HG03439 (cell line): ENCODE measurements around the gene NKD2.
"Not testable (repeated sequence)": the region's sequence is repeated elsewhere in the genome, so short reads cannot be mapped to it uniquely, and the experiment has no call there.

ENCODE experiments used
- ATAC-seq: cut with Tn5 transposase; IDR thresholded peaks from one replicate; pipeline ENCODE4 v1.9.1; 2021; ENCODE audit warnings: mild to moderate bottlenecking, moderate library complexity; ENCODE audit not compliant: unreplicated experiment

The NKD2 gene

DNA sequence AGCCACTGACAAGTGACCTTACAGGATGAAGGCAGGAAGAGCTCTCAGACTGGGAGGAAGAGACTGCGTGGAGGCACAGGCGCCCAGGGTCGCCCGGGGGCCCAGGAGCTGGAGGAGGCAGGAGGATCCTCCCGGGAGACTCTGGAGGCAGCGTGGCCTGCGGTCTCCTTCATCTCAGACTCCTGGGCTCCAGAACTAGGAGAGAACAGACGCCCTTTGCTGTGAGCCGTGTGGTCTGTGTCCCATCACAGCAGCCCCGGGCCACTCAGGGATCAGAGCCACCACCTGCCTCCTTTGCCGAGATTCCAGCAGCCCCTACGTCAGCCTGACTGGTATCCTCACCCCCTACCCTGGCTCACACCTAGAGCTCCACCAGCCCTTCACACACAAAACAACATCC lies 58.1 kb downstream of the NKD2 start:
- ATAC-seq, result no peak

DNA sequence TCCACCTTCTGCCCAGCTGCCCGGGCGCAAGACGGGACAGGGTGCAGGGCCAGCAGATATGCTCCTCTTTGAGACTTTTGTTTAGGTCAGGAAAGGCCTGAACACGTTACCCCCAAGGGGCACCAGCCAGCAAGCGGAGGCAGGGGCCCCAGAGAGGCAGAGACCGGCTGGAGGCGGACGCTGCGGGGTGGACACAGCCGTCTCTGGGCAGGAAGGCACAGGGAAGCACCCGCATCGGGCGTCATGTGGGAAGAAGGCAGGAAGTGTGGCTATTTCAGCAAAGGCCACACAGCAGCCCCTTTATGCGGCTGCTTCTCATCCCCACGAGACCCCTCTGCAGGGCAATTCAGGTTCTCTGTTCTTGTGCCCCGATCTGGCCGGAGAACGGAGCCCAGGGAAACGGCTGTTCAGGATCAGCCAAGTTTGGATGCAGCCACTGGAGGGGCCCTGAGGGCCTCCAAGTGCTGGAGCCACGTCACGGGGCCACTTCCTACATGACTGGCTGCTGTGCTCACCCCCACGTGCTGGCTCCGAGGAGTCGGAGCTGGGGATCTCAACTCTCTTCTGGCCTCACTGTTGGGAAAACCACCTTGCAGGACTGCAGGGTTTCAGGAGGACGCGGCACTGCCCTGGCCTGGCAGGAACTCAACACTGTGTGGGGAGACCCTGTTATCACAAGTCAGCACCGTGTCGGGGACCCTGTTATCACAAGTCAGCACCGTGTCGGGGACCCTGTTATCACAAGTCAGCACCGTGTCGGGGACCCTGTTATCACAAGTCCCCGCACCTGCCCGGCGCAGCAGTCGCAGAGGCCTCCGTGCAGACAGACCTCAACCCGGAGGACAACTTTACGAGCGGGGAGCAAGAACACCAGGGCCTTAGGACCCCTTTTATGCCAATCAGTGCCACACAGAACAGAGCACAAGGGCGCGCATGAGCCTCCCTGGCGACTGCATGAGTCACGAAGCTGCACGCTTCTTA lies 58.8 kb downstream of the NKD2 start:
- no peak for ATAC-seq

DNA sequence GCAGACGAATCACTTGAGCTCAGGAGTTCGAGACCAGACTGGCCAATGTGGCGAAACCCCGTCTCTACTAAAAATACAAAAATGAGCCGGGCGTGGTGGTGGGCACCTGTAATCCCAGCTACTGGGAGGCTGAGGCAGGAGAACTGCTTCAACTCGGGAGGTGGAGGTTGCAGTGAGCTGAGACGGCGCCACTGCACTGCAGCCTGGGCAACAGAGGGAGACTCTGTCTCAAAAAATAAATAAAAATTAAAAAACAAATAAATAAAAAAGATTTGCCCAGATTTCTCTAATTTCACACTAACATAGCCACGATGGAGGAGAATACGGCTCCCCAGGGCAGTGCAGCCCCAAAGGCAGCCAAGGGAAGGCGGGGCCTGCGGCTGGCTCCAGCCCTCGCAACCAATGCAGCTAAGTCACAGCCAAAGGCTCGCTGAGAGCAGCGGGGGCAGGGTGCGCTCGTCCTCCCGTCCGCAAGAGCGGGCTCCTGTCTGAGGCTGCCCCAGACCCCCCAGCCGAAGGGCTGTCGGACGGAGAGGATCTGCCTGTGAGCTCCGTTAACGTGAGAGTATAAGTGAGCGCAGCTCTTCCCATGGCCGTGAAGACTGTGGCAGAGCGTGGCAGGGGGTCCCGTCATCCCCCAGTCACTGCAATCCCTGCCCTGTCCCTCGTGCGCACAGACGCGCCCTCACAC lies 59.7 kb downstream of the NKD2 start:
- ATAC-seq, result no peak

DNA sequence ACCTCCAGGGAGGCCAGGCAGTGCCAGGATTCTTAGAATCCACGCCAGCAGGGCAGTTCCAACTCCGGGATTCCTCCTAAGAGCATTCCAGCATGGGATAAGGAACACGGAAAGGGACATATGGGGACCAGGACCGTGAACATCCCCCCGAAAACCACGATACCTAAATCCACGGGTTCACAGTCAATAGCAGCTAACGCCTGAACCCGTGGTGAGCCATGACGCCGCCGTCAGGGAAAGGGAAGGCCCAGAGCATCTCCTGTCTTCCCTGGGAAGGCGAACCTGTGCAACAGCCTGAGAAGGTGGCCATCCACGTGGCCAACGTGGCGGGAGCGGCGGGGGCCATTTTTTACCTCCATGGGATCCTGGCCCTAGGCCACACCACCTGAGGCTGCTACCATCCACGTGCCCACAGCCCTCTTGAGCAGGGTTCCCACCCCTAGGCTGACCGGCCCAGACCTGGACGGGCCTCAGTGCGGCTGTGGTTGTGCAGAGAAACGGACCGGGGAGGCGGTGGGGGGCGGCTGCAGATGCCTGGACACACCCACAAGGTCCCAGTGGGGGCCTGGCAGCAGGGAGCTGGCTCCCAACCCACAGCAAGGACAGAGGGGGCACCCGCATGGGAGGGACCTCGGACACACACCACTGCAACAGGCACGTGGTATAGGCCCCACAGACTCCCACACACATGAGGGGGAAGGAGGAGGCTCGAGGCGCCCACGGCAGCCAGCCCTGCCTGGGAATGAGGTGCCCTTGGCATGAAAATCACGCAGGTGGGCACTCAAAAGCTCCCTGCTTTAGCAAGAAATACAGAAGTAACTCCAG lies 60.5 kb downstream of the NKD2 start:
- no peak for ATAC-seq

DNA sequence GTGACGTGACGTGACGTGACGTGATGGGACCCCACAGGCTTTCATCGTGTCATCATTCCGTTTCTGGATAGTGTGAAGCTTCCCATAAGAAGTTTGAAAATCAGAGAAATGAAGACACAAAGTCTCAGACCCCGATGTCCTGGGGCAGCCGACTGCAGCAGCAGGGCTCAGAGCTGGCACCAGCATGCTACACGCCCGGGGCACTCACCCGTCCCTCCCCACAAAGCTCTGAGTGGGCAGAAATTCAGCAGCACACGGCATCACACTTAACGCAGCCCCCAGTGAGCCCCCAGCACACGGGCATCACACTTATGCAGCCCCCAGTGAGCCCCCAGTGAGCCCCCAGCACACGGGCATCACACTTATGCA lies 61.1 kb downstream of the NKD2 start:
- no peak for ATAC-seq

DNA sequence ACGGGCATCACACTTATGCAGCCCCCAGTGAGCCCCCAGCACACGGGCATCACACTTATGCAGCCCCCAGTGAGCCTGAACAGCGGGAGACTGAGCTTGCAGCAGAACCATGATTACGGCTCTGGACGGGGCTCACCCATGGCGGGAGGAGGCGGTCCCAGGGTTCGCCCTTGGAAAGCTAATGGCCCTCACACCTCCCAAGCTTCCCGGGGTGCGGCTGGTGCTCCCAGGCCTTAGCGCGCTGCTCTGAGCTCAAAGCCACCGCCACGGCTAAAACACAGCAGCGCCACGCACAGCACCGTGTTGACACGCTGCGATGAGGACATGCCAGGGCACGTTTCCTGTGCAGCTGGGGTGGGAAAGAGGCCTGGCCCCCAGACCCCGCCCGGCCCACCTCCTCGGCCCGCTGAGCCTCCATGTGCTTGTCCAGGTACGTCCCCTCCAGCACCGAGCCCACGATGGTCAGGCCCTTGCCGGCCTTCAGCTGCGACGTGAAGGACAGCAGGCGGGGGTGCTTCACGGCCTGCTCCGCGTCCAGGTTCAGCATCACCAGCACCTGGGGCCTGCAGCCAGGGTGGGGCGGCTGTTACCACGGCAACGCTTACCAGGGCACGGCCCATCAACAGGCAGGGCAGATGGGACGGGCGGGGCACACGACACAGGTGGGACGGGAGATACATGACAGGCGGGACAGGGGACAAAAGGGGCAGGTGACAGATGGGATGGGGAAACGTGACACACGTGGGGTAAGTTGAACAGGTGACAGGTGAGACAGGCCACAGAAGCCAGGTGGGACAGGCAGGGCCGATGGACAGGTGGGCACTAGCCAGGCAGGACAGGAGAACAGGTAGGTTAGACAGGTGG lies 64.9 kb downstream of the NKD2 start:
- ATAC-seq, result no peak

DNA sequence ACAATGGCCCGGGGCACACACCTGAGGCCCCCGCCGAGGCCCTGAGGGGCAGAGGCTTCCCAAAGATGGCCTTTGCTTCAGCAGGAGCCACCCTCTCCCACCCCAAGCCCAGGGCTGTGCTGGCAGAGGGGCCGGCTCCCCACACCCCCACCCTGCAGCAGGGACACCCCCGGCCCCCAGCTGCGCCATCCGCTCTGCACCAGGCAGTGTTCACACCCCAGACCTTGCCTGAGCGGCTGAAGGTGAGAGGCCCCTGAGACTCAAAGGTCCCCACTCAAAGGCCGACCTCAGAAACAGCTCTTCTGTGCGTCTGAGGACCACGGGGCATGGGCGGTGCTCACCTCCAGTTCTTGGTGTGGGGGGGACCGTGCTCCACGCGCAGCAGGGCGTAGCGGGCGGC lies 65.6 kb downstream of the NKD2 start:
- ATAC-seq, result no peak

DNA sequence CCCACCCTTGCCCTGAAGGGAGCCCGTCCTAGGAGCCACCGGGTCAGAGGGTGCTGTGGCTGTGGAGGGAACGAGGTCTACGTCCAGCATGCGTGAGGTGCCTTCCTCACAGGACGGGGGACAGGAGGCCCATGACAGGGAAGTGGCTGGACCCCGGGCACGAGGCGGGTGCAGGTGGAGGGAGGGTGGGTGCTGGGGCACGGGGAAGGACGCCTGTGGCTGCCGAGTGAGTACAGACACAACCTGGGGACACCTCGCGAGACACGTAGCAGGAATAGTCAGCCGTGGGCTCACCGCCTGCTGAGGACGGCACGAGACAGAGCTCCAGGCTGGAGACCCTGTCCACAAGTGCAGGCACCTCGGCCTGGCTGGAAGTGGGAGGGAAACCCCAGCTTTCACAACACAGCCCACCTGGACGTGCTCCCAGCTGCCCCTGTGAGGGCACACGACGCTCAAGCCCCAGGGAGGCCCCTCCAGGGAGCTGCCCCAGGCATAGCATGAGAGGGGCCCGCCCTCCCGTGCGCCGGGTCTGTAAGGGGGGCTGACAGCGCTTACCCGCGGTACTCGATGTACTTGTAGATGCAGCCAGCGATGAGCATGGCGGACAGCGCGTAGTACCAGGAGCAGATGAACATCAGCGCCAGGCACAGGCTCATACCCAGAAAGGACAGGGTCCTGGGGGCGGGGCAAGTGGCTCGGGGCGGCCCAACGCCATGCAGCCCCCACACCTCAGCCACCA lies 66.4 kb downstream of the NKD2 start:
- no peak for ATAC-seq

DNA sequence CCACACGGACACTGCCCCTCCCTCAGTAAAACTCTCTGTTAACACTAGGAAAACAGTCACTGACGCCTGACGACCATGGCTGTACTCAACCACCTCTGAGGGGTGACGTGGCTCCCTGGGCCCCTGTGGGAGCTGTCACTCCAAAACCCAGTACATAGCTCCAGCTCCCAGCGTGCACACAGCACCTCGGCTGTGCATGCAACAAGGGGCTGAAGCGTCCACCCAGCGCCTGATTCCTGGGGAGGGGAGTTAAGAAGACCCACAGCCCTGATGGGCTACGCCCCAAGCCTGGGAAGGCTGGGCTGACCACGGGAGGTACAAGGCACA lies 66.9 kb downstream of the NKD2 start:
- no peak for ATAC-seq

DNA sequence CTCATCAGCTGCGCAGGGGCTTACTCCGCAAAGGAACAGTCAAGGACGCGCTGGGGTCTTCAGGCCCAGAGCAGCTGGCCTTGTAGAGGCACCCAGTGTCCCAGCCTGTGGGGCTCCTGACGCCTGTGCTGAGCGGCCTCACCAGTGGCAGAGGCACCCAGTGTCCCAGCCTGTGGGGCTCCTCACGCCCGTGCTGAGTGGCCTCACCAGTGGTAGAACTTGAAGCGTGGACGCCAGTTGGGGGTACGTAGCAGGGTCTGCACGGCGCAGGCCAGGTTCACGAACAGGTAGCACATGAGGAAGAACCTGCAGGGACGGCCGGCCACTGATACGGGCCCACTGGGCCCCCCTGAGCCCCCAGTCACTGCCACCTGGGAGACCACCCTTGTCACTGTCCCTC lies 67.3 kb downstream of the NKD2 start:
- no peak for ATAC-seq

DNA sequence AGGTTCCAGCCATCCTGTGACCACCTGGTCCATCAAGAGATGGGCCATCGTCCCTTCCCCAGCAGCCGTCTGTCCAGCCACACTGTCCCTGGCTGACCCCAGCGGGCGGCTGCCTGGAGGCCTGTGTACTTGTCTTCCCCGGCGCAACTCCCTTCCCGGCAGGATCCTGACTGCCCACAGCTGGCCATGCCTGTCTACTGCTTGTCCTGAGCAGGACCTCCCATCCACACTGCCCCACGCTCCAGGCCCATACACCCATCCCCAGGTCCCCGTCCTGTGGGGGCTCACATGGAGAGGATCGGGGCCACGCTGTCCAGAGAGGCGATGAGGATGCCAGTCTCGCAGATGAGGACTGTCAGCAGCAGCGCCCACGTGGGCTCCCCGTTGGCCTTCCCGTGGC lies 67.8 kb downstream of the NKD2 start:
- ATAC-seq, result no peak

DNA sequence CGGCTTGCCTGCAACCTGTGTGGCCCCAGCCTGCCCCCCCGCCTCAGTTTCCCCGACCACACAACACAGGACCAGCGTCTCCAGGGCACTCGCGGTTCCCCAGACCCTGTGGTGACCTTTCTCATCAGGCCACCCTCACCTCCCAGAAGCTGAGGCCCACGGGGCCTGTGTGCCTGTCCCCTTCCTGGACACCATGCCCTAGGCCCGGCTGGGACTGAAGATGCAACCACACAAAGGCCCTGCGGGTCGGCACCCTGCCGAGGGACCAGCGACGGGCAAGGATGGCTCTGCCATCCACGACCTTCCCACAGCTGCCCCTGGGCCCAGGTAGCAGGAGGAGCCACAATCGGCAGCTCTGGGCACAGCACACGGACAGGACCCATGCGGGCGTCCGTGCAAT lies 68.4 kb downstream of the NKD2 start:
- ATAC-seq, result no peak

DNA sequence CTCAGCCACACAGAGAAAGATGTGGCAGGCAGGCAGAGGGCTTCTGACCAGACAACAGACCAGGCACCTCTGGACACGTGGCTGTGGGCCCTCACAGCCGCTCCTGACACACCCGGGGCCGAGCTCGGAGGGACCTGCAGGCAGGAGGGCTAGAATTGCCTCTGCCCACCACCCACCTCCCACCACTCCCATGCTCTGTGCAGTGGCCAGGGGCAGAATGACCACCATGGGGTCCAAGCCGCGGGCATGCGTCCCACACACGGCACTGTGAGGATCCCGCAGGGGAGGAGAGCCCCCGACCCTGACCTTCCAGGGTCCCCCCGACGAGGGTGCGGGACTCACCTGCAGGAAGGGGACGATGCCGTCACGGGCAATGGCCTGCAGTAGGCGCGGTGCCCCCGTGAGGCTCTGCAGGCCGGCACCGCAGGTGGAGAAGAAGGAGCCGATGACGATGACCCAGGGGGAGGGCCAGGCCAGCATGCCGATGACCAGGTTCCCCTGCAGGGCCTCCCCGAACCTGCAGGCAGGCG lies 69.0 kb downstream of the NKD2 start:
- no peak for ATAC-seq

DNA sequence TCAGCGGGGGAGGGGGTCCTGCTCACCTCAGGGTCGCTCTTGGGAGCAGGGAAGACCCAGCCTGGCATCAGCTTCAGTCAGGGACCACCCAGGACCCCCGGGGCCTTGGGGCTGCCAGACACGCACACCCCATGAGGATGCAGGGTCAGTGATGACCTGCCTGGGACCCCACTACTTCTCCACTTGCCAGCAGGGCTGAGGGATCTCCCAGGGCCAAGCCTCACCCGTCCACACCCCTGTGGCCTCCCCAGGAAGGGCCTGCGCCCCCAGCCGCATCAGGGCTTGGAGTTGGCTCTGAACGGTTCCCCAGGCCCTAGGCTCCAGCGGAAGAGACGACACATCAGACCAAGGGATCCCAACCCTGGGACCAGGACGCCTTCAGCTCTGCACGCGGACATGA lies 69.6 kb downstream of the NKD2 start:
- ATAC-seq, result no peak

DNA sequence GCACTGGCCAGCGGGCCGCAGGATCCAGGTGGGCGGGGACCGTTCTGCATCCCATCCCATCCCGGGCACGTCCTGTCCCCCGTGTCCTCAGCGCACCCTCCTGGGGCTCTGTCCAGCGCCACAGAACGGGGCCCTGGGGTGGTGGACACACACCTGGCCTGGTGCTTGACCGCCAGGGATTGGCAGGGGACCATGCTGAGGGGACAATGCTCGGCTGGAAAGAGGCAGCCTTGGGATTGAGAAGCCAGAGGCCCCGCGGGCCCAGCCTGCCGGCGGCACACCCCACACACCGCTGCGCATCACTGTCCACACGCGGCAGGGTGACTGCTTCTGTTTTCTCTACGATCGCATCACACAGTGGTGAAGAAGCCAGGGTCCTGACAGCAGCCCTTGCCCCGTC lies 70.2 kb downstream of the NKD2 start:
- ATAC-seq, result no peak

DNA sequence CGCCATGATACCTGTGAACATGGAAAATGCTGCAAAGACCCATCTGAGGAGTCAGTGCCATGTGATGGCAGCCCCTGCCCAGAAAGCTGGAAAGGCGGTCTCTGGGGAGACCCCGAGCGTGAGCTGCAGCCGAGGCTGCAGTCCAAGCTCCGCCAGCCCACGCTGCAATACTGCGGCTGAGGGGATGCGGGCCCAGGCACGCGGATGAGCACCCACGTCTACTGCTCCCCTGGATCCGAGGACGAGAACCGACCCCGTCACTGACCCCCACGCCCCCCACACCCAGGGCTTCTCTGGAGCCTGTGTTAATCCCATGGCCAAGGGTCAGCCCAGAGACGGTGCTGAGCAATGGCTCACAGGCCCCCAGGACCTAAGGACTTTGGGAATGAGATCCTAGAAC lies 70.9 kb downstream of the NKD2 start:
- no peak for ATAC-seq

DNA sequence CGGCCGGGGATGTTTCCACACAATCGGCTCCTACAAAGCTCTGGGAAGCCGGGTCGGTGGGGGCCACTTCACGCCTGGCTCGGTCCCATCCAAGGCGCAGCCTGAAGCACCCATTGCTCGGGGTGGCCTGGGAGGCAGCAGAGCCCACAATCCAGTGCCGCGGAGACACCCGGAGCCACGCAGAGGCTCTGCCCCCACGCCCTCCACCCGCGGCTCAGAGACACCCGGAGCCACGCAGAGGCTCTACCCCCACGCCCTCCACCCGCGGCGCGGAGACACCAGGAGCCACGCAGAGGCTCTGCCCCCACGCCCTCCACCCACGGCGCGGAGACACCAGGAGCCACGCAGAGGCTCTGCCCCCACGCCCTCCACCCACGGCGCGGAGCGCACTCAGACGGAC lies 71.4 kb downstream of the NKD2 start:
- ATAC-seq, result no peak

DNA sequence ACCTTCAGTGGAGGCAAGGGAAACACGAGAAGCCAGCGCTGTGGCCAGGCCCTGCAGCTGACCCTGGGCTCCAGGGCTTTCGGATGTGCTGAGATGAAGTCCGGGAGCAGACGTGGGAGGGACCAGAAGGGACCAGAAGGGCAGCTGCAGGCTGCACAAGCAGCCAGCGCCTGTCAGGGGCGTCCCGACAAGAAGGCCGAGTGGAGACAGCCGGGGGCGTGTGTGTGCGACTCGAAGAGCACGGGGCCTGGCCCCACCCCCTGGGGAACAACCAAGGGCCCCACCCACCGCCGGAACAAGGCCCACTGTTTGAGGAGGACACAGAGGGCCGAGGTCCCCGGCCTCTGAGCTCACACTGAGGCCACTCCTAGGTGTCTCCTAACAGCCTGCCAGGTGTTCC lies 71.8 kb downstream of the NKD2 start:
- ATAC-seq, result no peak

DNA sequence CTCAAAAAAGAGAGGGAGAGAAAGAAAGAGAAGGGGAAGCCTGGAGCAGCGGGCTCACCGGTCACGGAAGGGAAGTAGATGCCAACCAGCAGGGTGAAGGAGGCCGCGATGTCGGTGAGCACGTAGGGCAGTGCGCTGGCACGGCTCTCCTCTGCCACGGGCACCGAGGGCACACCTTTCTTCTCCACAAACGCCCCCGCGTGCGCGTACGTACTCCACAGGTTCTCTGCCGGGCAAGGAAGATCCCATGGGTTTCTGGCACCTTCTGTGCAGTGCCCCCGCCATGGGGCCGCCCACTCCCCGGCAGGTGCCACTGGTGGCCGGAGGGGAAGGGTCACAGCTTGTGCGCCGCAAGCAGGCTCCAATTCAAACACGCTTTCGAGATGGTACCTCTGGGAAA lies 72.9 kb downstream of the NKD2 start:
- no peak for ATAC-seq

DNA sequence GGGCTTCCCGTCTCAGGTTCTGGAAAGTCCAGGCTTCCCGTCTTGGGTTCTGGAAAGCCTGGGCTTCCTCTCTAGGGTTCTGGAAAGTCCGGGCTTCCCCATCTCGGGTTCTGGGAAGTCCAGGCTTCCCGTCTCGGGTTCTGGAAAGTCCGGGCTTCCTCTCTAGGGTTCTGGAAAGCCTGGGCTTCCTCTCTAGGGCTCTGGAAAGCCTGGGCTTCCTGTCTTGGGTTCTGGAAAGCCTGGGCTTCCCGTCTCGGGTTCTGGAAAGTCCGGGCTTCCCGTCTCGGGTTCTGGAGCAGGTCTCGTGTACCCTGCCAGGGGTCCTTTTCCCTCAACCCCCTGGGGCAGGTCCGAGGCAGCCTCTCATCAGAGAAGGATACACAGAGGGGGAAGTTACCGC lies 74.4 kb downstream of the NKD2 start:
- not testable (repeated sequence) for ATAC-seq
